Gastrocnemius medialis (tissue), 4 donors: ENCODE measurements around the gene PDCD10. TPM values are rescaled to one million over a fixed set of nuclear protein-coding genes. Genes with fewer than 3 reads are reported as not detected.

Source experiments
- ATAC-seq, 2 donors: fragments of 150-250 bp; one replicate each; pipeline ENCODE4 v1.9.1; 2016
- DNase-seq, 2 donors: peaks; one replicate each; pipeline ENCODE4 v3.0.0-alpha.2; 2019
- H3K27ac ChIP-seq, 4 donors: fragments of 200-600 bp; sonication (generic); 1 replicate in 1 of 4; 2 replicates in 3 of 4; pipeline ENCODE4 v1.5.1; 2016 to 2018; ENCODE audit warnings: mild to moderate bottlenecking in 2 of 4, moderate library complexity in 1 of 4
- H3K27me3 ChIP-seq, 3 donors: fragments of 200-600 bp; sonication (generic) in 2 of 3; 1 replicate in 1 of 3; 2 replicates in 2 of 3; pipeline versions ENCODE4 v1.5.1 to v1.6.0; 2016 to 2019; ENCODE audit warnings: mild to moderate bottlenecking in 1 of 3, moderate library complexity in 1 of 3
- H3K36me3 ChIP-seq, 2 donors: fragments of 200-600 bp; sonication (generic) in 1 of 2; one replicate each; pipeline ENCODE4 v1.5.1; 2017 to 2018
- H3K4me1 ChIP-seq, 2 donors: fragments of 200-600 bp; sonication (generic) in 1 of 2; one replicate each; pipeline ENCODE4 v1.5.1; 2016 to 2017; ENCODE audit warnings: mild to moderate bottlenecking in 2 of 2
- H3K4me3 ChIP-seq, 4 donors: fragments of 200-600 bp; sonication (generic) in 3 of 4; 1 replicate in 1 of 4; 2 replicates in 3 of 4; pipeline ENCODE4 v1.5.1; 2016 to 2019; ENCODE audit warnings: mild to moderate bottlenecking in 2 of 4
- H3K9me3 ChIP-seq, 3 donors: fragments of 200-600 bp; sonication (generic) in 2 of 3; 1 replicate in 1 of 3; 2 replicates in 2 of 3; pipeline ENCODE4 v1.5.1; 2016 to 2019
- POLR2A ChIP-seq, 2 donors: fragments of 450-650 bp; IDR thresholded peaks; one replicate each; pipeline ENCODE4 v1.6.1; 2017; ENCODE audit warnings: antibody characterized with exemption in 2 of 2, mild to moderate bottlenecking in 2 of 2, moderate library complexity in 2 of 2
- in situ Hi-C, 4 donors: fragments of 200-750 bp; cut with MboI; loops; one replicate each; pipeline versions ENCODE4 v1.15.0 to v1.8.0; 2017; ENCODE audit warnings: low sequenced_read_pairs in 4 of 4
- intact Hi-C: fragments of 100-400 bp; cut with DNase I; formaldehyde crosslinking; loops from one replicate; pipeline ENCODE4 v1.15.1; 2023; ENCODE audit warnings: low total_unique reads
- total RNA-seq, 4 donors: library from RNA; depleted of rRNA; stranded (reverse); fragments of >200 nt; gene quantifications; one replicate each; pipeline versions ENCODE4 v1.1.0 to v1.2.3, GENCODE V29; 2016
- TF ChIP-seq, protein P1 (sequence below), 5 experiments: fragments of 450-650 bp in 3 of 5; fragments of 200-600 bp in 2 of 5; sonication (generic) in 2 of 5; IDR thresholded peaks in 4 of 5; conservative IDR thresholded peaks in 1 of 5; 1 replicate in 4 of 5; 2 replicates in 1 of 5; pipeline ENCODE4 v1.5.1; 2016 to 2019; ENCODE audit warnings: antibody characterized with exemption in 5 of 5, mild to moderate bottlenecking in 3 of 5, moderate library complexity in 3 of 5

The PDCD10 gene
- total RNA-seq, 4 donors from 2014 or later: 25.7 to 32.6 (median 31.6) TPM

DNA sequence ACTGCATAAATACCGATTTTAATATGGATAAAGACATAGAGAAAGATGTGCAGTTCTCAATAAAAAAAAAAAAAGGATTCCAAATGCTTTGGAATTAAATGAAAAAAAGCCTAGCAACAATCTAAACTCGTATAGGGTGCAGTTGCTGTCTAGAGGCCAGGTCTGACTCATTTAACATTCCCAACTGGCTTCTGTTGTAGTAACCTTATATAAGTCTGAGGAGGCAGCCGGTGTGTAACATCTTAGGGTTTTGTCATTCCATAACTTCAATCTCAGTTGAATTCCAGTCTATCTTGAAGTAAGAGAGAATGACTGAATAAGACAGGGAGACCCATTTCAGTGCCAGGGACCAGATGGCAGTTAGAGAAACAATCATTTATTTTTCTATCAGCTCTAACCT is 6.5 kb downstream of the PDCD10 start:
- Histone ChIP-seq H3K4me3 (no peak overlapping the region), H3K4me1 (peaks cover 31 to 33% of the 10 kb centered on the region in 2 donors), H3K36me3 (no peaks in the 10 kb centered on the region), H3K9me3 (no peaks in the 10 kb centered on the region), H3K27ac (no peak overlapping the region), H3K27me3 (no peaks in the 10 kb centered on the region)
- no peak for TF ChIP-seq POLR2A (IDR thresholded peaks at IDR 0.05)
- TF ChIP-seq, protein P1, sequence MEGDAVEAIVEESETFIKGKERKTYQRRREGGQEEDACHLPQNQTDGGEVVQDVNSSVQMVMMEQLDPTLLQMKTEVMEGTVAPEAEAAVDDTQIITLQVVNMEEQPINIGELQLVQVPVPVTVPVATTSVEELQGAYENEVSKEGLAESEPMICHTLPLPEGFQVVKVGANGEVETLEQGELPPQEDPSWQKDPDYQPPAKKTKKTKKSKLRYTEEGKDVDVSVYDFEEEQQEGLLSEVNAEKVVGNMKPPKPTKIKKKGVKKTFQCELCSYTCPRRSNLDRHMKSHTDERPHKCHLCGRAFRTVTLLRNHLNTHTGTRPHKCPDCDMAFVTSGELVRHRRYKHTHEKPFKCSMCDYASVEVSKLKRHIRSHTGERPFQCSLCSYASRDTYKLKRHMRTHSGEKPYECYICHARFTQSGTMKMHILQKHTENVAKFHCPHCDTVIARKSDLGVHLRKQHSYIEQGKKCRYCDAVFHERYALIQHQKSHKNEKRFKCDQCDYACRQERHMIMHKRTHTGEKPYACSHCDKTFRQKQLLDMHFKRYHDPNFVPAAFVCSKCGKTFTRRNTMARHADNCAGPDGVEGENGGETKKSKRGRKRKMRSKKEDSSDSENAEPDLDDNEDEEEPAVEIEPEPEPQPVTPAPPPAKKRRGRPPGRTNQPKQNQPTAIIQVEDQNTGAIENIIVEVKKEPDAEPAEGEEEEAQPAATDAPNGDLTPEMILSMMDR (IDR thresholded peaks at IDR 0.05 in 4 of 5, conservative IDR thresholded peaks at IDR 0.05 in 1 of 5): no peak
- intact Hi-C loops: no loop called here
- in situ Hi-C loops: no loop called here
- peak; percentile 60 to 77 for ATAC-seq
- DNase-seq: no peak

DNA sequence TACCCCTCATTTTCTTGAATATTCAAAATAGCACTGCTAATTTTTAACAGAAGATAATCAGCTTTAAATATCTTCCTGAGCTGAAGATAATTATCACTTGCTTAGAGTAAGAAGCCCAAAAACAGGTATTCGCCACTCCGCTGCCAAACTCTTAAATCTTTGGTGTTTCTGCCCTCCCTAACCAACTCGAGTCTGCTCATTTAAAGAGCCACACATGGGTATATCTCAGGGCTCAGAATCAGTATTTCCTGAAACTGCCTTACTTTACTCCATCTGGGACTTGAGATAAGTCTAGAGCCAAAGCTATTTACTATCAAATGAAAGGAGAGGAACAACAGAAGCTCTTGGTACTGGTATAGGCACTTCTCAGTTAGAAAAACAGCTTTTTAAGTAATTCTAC is 10.8 kb downstream of the PDCD10 start:
- H3K9me3 ChIP-seq: no peaks in the 10 kb centered on the region
- no peaks in the 10 kb centered on the region for H3K27me3 ChIP-seq
- peaks cover 0 to 10% of the 10 kb centered on the region in 2 donors for H3K36me3 ChIP-seq
- H3K4me1 ChIP-seq: peaks cover 14 to 16% of the 10 kb centered on the region in 2 donors
- H3K4me3 ChIP-seq: no peak overlapping the region
- no peak overlapping the region for H3K27ac ChIP-seq
- DNase-seq (no peak), ATAC-seq (no peak)
- in situ Hi-C loops: no loop called here
- intact Hi-C loops: no loop called here
- TF ChIP-seq, protein P1 (IDR thresholded peaks at IDR 0.05 in 4 of 5, conservative IDR thresholded peaks at IDR 0.05 in 1 of 5): no peak
- TF ChIP-seq POLR2A (IDR thresholded peaks at IDR 0.05): no peak

DNA sequence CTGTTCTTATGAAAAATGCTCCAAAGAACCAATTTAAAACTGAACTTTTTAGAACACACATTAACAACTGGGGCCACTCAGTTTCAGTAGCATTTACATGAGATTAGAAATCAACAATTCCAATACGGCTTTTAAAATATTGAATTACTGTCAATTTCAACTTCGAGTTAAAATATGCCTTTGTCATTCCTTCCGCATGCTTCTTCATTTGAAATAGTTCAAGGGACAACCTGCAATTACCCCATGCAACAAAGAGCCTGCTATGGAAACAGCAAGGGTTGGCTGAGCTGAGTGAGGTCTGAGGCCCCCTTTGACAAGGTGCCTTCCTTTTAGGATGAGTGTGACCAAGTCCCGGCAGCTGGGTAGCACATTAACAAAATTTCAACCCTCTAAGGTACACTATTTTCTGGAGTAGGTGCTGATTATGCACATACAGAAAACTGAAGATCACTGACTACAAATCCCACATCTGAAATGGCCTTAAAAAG is 11.6 kb downstream of the PDCD10 start:
- peaks cover 0 to 18% of the 10 kb centered on the region in 2 donors for H3K36me3 ChIP-seq
- no peaks in the 10 kb centered on the region for H3K27me3 ChIP-seq
- DNase-seq (no peak), ATAC-seq (no peak)
- peaks cover 6 to 8% of the 10 kb centered on the region in 2 donors for H3K4me1 ChIP-seq
- H3K27ac ChIP-seq: no peak overlapping the region
- in situ Hi-C loops: no loop called here
- no peak overlapping the region for H3K4me3 ChIP-seq
- no peaks in the 10 kb centered on the region for H3K9me3 ChIP-seq
- no peak for TF ChIP-seq POLR2A (IDR thresholded peaks at IDR 0.05)
- TF ChIP-seq, protein P1 (IDR thresholded peaks at IDR 0.05 in 4 of 5, conservative IDR thresholded peaks at IDR 0.05 in 1 of 5): no peak
- intact Hi-C loops: no loop called here

DNA sequence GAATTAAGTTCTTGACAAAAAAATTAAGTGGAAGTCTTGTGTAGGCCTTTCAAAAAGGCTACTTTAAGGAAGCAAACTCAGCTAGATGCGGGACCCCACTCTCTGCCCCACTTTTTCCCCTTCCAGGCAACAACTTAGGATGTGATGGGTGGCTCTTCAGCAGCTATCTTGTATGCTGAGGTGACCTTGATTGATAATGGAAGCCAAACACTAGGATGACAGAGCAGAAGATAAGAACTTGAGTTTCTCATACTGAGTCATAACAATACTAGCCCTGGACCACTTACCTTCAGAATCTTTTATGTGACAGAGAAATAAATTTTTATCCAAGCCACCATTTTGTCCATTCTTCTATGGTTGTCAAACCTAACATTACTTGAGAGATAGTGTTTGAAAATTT is 16.1 kb downstream of the PDCD10 start:
- Histone ChIP-seq H3K9me3 (no peaks in the 10 kb centered on the region), H3K27ac (no peak overlapping the region), H3K4me1 (peaks cover 7 to 10% of the 10 kb centered on the region in 2 donors), H3K4me3 (no peak overlapping the region), H3K36me3 (peaks cover 0 to 22% of the 10 kb centered on the region in 2 donors), H3K27me3 (no peaks in the 10 kb centered on the region)
- DNase-seq: no peak
- in situ Hi-C loops: no loop called here
- intact Hi-C loops: no loop called here
- TF ChIP-seq, protein P1 (IDR thresholded peaks at IDR 0.05 in 4 of 5, conservative IDR thresholded peaks at IDR 0.05 in 1 of 5): no peak
- TF ChIP-seq POLR2A (IDR thresholded peaks at IDR 0.05): no peak
- no peak for ATAC-seq

DNA sequence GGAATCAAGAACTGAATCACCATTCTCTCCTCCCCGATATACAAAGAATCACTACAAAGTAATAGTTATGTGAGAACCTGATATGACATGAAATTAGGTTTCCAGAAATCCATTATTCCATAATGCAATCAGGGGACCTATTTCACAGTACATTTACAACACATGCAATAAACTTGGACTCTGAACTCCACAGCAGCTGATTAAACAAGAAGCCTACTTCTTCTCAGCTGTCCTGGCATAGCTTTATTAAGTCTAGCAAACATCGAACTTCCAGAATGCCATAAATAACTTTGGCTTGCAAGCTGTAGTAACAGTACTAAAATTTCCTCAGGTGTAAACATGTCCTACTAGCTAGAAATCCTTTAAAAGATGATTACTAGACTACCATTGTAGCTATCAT is 17.8 kb downstream of the PDCD10 start:
- TF ChIP-seq, protein P1 (IDR thresholded peaks at IDR 0.05 in 4 of 5, conservative IDR thresholded peaks at IDR 0.05 in 1 of 5): no peak
- TF ChIP-seq POLR2A (IDR thresholded peaks at IDR 0.05): no peak
- Histone ChIP-seq H3K9me3 (no peaks in the 10 kb centered on the region), H3K4me3 (no peak overlapping the region), H3K27ac (no peak overlapping the region), H3K27me3 (no peaks in the 10 kb centered on the region), H3K36me3 (peaks cover 0 to 22% of the 10 kb centered on the region in 2 donors), H3K4me1 (peaks cover 7 to 10% of the 10 kb centered on the region in 2 donors)
- no peak for ATAC-seq
- no peak for DNase-seq
- in situ Hi-C loops (no loop called here), intact Hi-C loops (no loop called here)
